Calu3 (cell line): Measurements from ENCODE around the gene YTHDC1. TPM values are rescaled to one million over a fixed set of nuclear protein-coding genes. Genes with fewer than 3 reads are reported as not detected.
A peak's percentile ranks its signal among the peaks of the same experiment; 100 is the strongest.

Source experiments
- BruUV-seq: library from RNA; stranded (reverse); fragments of 400-500 nt; replicated peaks from 2 replicates; lab custom pipeline; 2021; lab: Mats Ljungman, UMichigan
- CTCF ChIA-PET: fragments of 300-600 bp; sonication (Branson Sonifier 250); formaldehyde crosslinking; loops from one replicate; lab custom pipeline; 2022; ENCODE audit warnings: antibody characterized with exemption; lab: Charles Lee
- DNase-seq: peaks from one replicate; pipeline ENCODE4 v3.0.0; 2022
- H3K27ac Mint-ChIP-seq: one replicate; pipeline ENCODE4 v1.8.0; 2022; ENCODE audit warnings: mixed read lengths; ENCODE audit not compliant: unreplicated experiment
- H3K27me3 Mint-ChIP-seq: one replicate; pipeline ENCODE4 v1.8.0; 2022; ENCODE audit warnings: mixed read lengths; ENCODE audit not compliant: unreplicated experiment
- H3K36me3 Mint-ChIP-seq: one replicate; pipeline ENCODE4 v1.8.0; 2022; ENCODE audit warnings: mild to moderate bottlenecking, moderate library complexity, mixed read lengths; ENCODE audit not compliant: insufficient read depth, unreplicated experiment
- H3K4me1 Mint-ChIP-seq: one replicate; pipeline ENCODE4 v1.8.0; 2022; ENCODE audit warnings: mild to moderate bottlenecking, low read depth, mixed read lengths; ENCODE audit not compliant: unreplicated experiment
- H3K4me3 Mint-ChIP-seq: one replicate; pipeline ENCODE4 v1.8.0; 2022; ENCODE audit warnings: mild to moderate bottlenecking, low read depth, moderate library complexity, mixed read lengths; ENCODE audit not compliant: unreplicated experiment
- H3K9me3 Mint-ChIP-seq: one replicate; pipeline ENCODE4 v1.8.0; 2022; ENCODE audit warnings: low read depth, mixed read lengths; ENCODE audit not compliant: unreplicated experiment
- intact Hi-C: fragments of 100-400 bp; cut with micrococcal nuclease; formaldehyde crosslinking; loops from one replicate; pipeline ENCODE4 v1.10.0; 2022; ENCODE audit not compliant: unreplicated experiment
- total RNA-seq: library from RNA; stranded (reverse); gene quantifications from 2 replicates; pipeline ENCODE4 v1.2.3, GENCODE V29; 2022
- TF ChIP-seq, protein P1 (sequence below): fragments of 200-600 bp; IDR thresholded peaks from one replicate; pipeline ENCODE4 v1.8.0; 2022; ENCODE audit warnings: antibody characterized with exemption; ENCODE audit not compliant: unreplicated experiment

YTHDC1 gene
- total RNA-seq, 1 experiment from 2014 or later = 68.6 TPM

DNA sequence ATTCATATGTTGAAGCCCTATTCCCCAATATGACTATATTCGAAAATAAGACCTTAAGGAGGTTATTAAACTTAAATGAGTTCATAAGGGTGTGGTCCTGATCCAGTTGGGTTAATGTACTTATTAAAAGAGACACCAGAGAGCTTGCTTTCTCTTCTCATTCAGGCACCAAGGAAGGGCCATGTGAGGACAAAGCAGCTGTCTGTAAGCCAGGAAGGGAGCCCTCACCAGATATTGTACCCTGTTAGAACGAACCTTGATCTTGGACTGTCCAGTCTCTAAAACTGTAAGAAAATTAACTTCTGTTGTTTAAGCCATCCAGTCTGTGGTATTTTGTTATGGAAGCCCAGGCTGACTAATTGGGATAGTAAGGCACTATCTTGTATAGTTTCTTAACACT is 9.1 kb upstream of the YTHDC1 start:
- no peak overlapping the region for H3K4me3 Mint-ChIP-seq
- H3K36me3 Mint-ChIP-seq = peaks cover 3% of the 10 kb centered on the region
- BruUV-seq = no TSS peak
- H3K9me3 Mint-ChIP-seq = peaks cover 4% of the 10 kb centered on the region
- H3K27ac Mint-ChIP-seq = no peak overlapping the region
- H3K27me3 Mint-ChIP-seq = no peaks in the 10 kb centered on the region
- intact Hi-C loops = no loop called here
- TF ChIP-seq, protein P1, sequence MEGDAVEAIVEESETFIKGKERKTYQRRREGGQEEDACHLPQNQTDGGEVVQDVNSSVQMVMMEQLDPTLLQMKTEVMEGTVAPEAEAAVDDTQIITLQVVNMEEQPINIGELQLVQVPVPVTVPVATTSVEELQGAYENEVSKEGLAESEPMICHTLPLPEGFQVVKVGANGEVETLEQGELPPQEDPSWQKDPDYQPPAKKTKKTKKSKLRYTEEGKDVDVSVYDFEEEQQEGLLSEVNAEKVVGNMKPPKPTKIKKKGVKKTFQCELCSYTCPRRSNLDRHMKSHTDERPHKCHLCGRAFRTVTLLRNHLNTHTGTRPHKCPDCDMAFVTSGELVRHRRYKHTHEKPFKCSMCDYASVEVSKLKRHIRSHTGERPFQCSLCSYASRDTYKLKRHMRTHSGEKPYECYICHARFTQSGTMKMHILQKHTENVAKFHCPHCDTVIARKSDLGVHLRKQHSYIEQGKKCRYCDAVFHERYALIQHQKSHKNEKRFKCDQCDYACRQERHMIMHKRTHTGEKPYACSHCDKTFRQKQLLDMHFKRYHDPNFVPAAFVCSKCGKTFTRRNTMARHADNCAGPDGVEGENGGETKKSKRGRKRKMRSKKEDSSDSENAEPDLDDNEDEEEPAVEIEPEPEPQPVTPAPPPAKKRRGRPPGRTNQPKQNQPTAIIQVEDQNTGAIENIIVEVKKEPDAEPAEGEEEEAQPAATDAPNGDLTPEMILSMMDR = no peak
- DNase-seq = no peak
- peaks cover 10% of the 10 kb centered on the region for H3K4me1 Mint-ChIP-seq
- CTCF ChIA-PET = interaction anchor here (0.6 kb wide), 1 partner anchor 10 kb away, joined by 3 read pairs; no protein-coding TSS in a partner anchor

DNA sequence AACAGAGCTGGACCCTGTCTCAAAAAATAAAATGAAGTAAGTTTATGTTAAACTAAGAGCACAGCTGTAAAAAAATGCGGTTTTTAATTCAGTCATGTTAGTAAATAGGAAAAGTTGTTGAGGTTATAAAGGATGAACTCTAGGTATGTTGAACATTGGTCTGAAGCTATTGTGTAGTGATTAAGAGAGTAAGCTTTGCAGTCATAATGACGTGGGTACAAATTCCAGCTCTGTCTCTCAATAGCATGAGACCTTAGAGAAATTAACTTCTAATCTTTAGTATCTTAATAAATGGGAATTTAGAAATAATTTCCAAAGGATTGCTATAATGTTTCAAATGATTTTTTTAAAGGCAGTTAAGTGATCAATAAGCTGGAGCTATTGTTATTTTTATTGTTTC is 2.9 kb upstream of the YTHDC1 start:
- H3K4me3 Mint-ChIP-seq = no peak overlapping the region
- intact Hi-C loops = no loop called here
- no peaks in the 10 kb centered on the region for H3K9me3 Mint-ChIP-seq
- no peaks in the 10 kb centered on the region for H3K4me1 Mint-ChIP-seq
- TF ChIP-seq, protein P1 = no peak
- no peaks in the 10 kb centered on the region for H3K27me3 Mint-ChIP-seq
- H3K36me3 Mint-ChIP-seq = peaks cover 26% of the 10 kb centered on the region
- no peak overlapping the region for H3K27ac Mint-ChIP-seq
- DNase-seq = no peak
- no TSS peak for BruUV-seq
- CTCF ChIA-PET = no interaction called here

DNA sequence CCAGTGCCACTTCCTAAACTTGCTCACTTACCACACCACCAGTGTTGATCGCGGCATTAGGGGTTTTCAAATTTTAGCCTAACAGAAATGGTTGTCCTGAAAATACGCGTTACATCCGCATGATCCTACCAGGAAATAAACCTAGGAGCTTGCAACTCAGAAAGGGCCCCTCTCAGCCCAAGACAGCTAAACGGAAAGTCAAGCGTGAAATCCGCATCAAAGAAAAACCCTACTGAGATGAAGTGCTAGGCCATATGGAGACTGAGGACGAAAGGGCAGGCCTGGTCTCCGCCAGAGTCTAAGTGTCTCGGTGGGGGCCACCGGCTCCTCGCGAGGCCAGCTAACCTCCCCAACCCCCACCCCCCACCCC is 626 bp downstream of the YTHDC1 start:
- intact Hi-C loops = no loop called here
- H3K27me3 Mint-ChIP-seq = no peaks in the 10 kb centered on the region
- H3K27ac Mint-ChIP-seq = peak overlapping the region; percentile 94
- DNase-seq = peak; percentile 11
- CTCF ChIA-PET = interaction anchor here (0.7 kb wide), 1 partner anchor 9 kb away, joined by 3 read pairs; no protein-coding TSS in a partner anchor
- H3K4me1 Mint-ChIP-seq = peaks cover 3% of the 10 kb centered on the region
- BruUV-seq = no TSS peak
- peak overlapping the region; percentile 98 for H3K4me3 Mint-ChIP-seq
- no peaks in the 10 kb centered on the region for H3K9me3 Mint-ChIP-seq
- peaks cover 31% of the 10 kb centered on the region for H3K36me3 Mint-ChIP-seq
- TF ChIP-seq, protein P1 = no peak

DNA sequence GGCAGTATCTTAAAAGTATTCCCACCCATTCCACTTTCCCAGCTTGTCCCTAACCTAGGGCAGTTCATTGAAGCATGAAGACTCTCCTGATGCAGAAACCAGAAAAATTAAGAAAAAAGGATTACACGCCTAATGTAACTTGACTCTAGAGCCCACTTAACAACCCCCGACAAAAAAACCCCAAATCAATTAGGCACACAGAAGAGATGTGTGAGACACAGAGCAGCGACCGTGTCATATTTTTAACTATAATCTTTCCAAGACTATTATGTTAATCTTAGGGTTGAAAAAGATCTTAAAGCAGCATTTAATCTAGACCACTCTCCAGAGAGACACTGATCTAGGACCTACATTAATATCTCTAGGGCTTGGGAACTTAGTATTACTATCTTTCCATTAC is 1.3 kb downstream of the YTHDC1 start:
- H3K27me3 Mint-ChIP-seq = no peaks in the 10 kb centered on the region
- no peaks in the 10 kb centered on the region for H3K9me3 Mint-ChIP-seq
- no peak for DNase-seq
- intact Hi-C loops = no loop called here
- TF ChIP-seq, protein P1 = no peak
- no TSS peak for BruUV-seq
- peak overlapping the region; percentile 98 for H3K4me3 Mint-ChIP-seq
- peak overlapping the region; percentile 94 for H3K27ac Mint-ChIP-seq
- peaks cover 31% of the 10 kb centered on the region for H3K36me3 Mint-ChIP-seq
- H3K4me1 Mint-ChIP-seq = peaks cover 5% of the 10 kb centered on the region
- CTCF ChIA-PET = interaction anchor here (0.7 kb wide), 2 partner anchors 10 to 27 kb away, joined by 3 read pairs; no protein-coding TSS in a partner anchor
